ENCODE data around the gene ITSN1. TPM values are rescaled to one million over a fixed set of nuclear protein-coding genes. Genes with fewer than 3 reads are reported as not detected.

ITSN1 gene
- total and polyA plus RNA-seq, 4 donors: 11.2 to 46.0 (median 19.8) TPM

GRCh38 chr21:33668620-33669019, 26.3 kb downstream of the ITSN1 start:
- no peak for DNase-seq
- Histone ChIP-seq H3K4me3 (no peak overlapping the region), H3K4me1 (ENCODE audit: control insufficient read depth in 5 of 5, insufficient read depth in 5 of 5, low read length in 5 of 5) (peaks cover 0 to 10% (median 5%) of the 10 kb centered on the region in 5 donors), H3K9ac (ENCODE audit: insufficient read depth in 1 of 2, low read length in 2 of 2) (no peak overlapping the region), H3K27ac (ENCODE audit: low read depth in 1 of 2, low read length in 1 of 2) (no peak overlapping the region), H3K27me3 (ENCODE audit: control insufficient read depth in 3 of 3, insufficient read depth in 3 of 3, low read length in 2 of 3) (no peaks in the 10 kb centered on the region), H3K36me3 (ENCODE audit: control insufficient read depth in 4 of 4, insufficient read depth in 4 of 4, low read length in 4 of 4) (no peaks in the 10 kb centered on the region), H3K9me3 (ENCODE audit: control insufficient read depth in 4 of 4, insufficient read depth in 3 of 4, low read length in 3 of 4) (no peaks in the 10 kb centered on the region)
- no peak for TF ChIP-seq CTCF (IDR thresholded peaks at IDR 0.05; ENCODE audit: control extremely low read depth, extremely low read depth)
- WGBS, 2 donors: 91 to 97% methylated on average over 2 of the region's 2 CpGs
- no peak for ATAC-seq (ENCODE audit: insufficient read depth, low FRiP score)

GRCh38 chr21:33670076-33670978, 28.0 kb downstream of the ITSN1 start:
- H3K4me1 ChIP-seq (ENCODE audit: control insufficient read depth in 5 of 5, insufficient read depth in 5 of 5, low read length in 5 of 5): peaks cover 0 to 10% (median 5%) of the 10 kb centered on the region in 5 donors
- H3K27ac ChIP-seq (ENCODE audit: low read depth in 1 of 2, low read length in 1 of 2): no peak overlapping the region
- no peaks in the 10 kb centered on the region for H3K9me3 ChIP-seq (ENCODE audit: control insufficient read depth in 4 of 4, insufficient read depth in 3 of 4, low read length in 3 of 4)
- no peaks in the 10 kb centered on the region for H3K36me3 ChIP-seq (ENCODE audit: control insufficient read depth in 4 of 4, insufficient read depth in 4 of 4, low read length in 4 of 4)
- ATAC-seq (ENCODE audit: insufficient read depth, low FRiP score) (no peak), DNase-seq (no peak)
- WGBS, 2 donors: 90 to 94% methylated on average over 6 of the region's 6 CpGs
- H3K9ac ChIP-seq (ENCODE audit: insufficient read depth in 1 of 2, low read length in 2 of 2): no peak overlapping the region
- TF ChIP-seq CTCF (IDR thresholded peaks at IDR 0.05; ENCODE audit: control extremely low read depth, extremely low read depth): no peak
- no peaks in the 10 kb centered on the region for H3K27me3 ChIP-seq (ENCODE audit: control insufficient read depth in 3 of 3, insufficient read depth in 3 of 3, low read length in 2 of 3)
- no peak overlapping the region for H3K4me3 ChIP-seq

GRCh38 chr21:33673473-33673872, 31.2 kb downstream of the ITSN1 start:
- no peak for ATAC-seq (ENCODE audit: insufficient read depth, low FRiP score)
- WGBS, 2 donors: 88 to 91% methylated on average over 8 of the region's 8 CpGs

More at GRCh38 chr21:33673473-33673872, 31.2 kb downstream of the ITSN1 start:
- Histone ChIP-seq H3K4me1 (ENCODE audit: control insufficient read depth in 5 of 5, insufficient read depth in 5 of 5, low read length in 5 of 5) (peaks cover 0 to 3% (median 0%) of the 10 kb centered on the region in 5 donors), H3K27ac (ENCODE audit: low read depth in 1 of 2, low read length in 1 of 2) (no peak overlapping the region), H3K4me3 (no peak overlapping the region), H3K9me3 (ENCODE audit: control insufficient read depth in 4 of 4, insufficient read depth in 3 of 4, low read length in 3 of 4) (no peaks in the 10 kb centered on the region), H3K36me3 (ENCODE audit: control insufficient read depth in 4 of 4, insufficient read depth in 4 of 4, low read length in 4 of 4) (peaks cover 0 to under 1% (median 0%) of the 10 kb centered on the region in 4 donors), H3K9ac (ENCODE audit: insufficient read depth in 1 of 2, low read length in 2 of 2) (no peak overlapping the region), H3K27me3 (ENCODE audit: control insufficient read depth in 3 of 3, insufficient read depth in 3 of 3, low read length in 2 of 3) (no peaks in the 10 kb centered on the region)
- TF ChIP-seq CTCF (IDR thresholded peaks at IDR 0.05; ENCODE audit: control extremely low read depth, extremely low read depth): no peak
- no peak for DNase-seq

Data from lung (tissue), 12 donors.